HEK293 (cell line): ENCODE measurements around the gene GMEB1.
A peak's percentile ranks its signal among the peaks of the same experiment; 100 is the strongest.

Source experiments
- CTCF ChIA-PET: fragments of 350-600 bp; formaldehyde crosslinking; extraction: SDS; loops from one replicate; lab custom pipeline; 2021; ENCODE audit warnings: antibody characterized with exemption; lab: Yijun Ruan, JAX
- POLR2A ChIA-PET: fragments of 300-600 bp; formaldehyde crosslinking; extraction: SDS; loops from one replicate; lab custom pipeline; 2020; ENCODE audit warnings: antibody characterized with exemption, inconsistent platforms; lab: Yijun Ruan, JAX
- H3K27ac ChIP-seq: fragments of 200-500 bp; sonication (Bioruptor generic); 2 replicates; pipeline ENCODE4 v1.5.1; 2014; ENCODE audit warnings: low read depth, low read length, control low read depth, inconsistent platforms; ENCODE audit errors: extremely low read depth
- H3K36me3 ChIP-seq, 2 experiments: fragments of 200-500 bp in 1 of 2; sonication (Bioruptor generic) in 1 of 2; 1 replicate in 1 of 2; 2 replicates in 1 of 2; pipeline ENCODE4 v1.5.1; 2014 to 2017; ENCODE audit warnings: inconsistent platforms in 2 of 2, low read length in 2 of 2; ENCODE audit not compliant: control insufficient read depth in 2 of 2, insufficient read depth in 1 of 2
- H3K4me1 ChIP-seq: fragments of 200-500 bp; sonication (Bioruptor generic); 2 replicates; pipeline ENCODE4 v1.5.1; 2014; ENCODE audit warnings: mild to moderate bottlenecking, low read length, inconsistent platforms; ENCODE audit not compliant: control insufficient read depth, insufficient read depth
- H3K4me3 ChIP-seq: 2 replicates; pipeline ENCODE4 v1.5.1; 2011; ENCODE audit warnings: low read depth, mild to moderate bottlenecking, control low read depth, low read length, moderate library complexity
- H3K9me3 ChIP-seq: fragments of 200-500 bp; sonication (Bioruptor generic); 2 replicates; pipeline ENCODE4 v1.5.1; 2014; ENCODE audit warnings: low read depth, low read length, inconsistent platforms; ENCODE audit not compliant: control insufficient read depth, insufficient read depth
- GFI1B ChIP-seq: fragments of 450-650 bp; formaldehyde crosslinking; IDR thresholded peaks from 2 replicates; pipeline ENCODE4 v1.5.1; 2016; ENCODE audit warnings: missing biosample characterization, missing genetic modification characterization
- TCF7L2 ChIP-seq: IDR thresholded peaks from 2 replicates; pipeline ENCODE4 v1.6.1; 2011; ENCODE audit warnings: low read depth, mild to moderate bottlenecking, inconsistent platforms, low read length, moderate library complexity, borderline replicate concordance
- TRIM28 ChIP-seq: IDR thresholded peaks from 2 replicates; pipeline ENCODE4 v1.6.1; 2011; ENCODE audit warnings: low read length, control low read depth, borderline replicate concordance
- YY1 ChIP-seq: fragments of 450-650 bp; formaldehyde crosslinking; IDR thresholded peaks from 2 replicates; pipeline ENCODE4 v1.5.1; 2018; ENCODE audit warnings: missing biosample characterization, missing genetic modification characterization
- ZNF157 ChIP-seq: fragments of 450-650 bp; formaldehyde crosslinking; IDR thresholded peaks from 2 replicates; pipeline ENCODE4 v1.5.1; 2016; ENCODE audit warnings: missing biosample characterization, missing genetic modification characterization
- ZNF274 ChIP-seq, 2 experiments: fragments of 200-500 bp in 1 of 2; fragments of 450-650 bp in 1 of 2; sonication (Bioruptor generic) in 1 of 2; formaldehyde crosslinking in 1 of 2; IDR thresholded peaks; 2 replicates each; pipeline versions ENCODE4 v1.5.1 to v1.6.1; 2014 to 2016; ENCODE audit warnings: borderline replicate concordance in 1 of 2, inconsistent platforms in 1 of 2, low read length in 1 of 2, missing biosample characterization in 1 of 2, missing genetic modification characterization in 1 of 2
- ZNF335 ChIP-seq: fragments of 450-650 bp; formaldehyde crosslinking; conservative IDR thresholded peaks from 2 replicates; pipeline ENCODE4 v1.5.1; 2016; ENCODE audit warnings: missing biosample characterization, missing genetic modification characterization
- ZNF426 ChIP-seq: fragments of 450-650 bp; formaldehyde crosslinking; IDR thresholded peaks from 2 replicates; pipeline ENCODE4 v1.5.1; 2017; ENCODE audit warnings: missing biosample characterization, missing genetic modification characterization, mild to moderate bottlenecking, inconsistent platforms, moderate library complexity
- ZNF549 ChIP-seq: fragments of 450-650 bp; IDR thresholded peaks from 2 replicates; pipeline ENCODE4 v1.5.1; 2018; ENCODE audit warnings: missing biosample characterization, missing genetic modification characterization, mild to moderate bottlenecking, inconsistent platforms, moderate library complexity
- ZNF585B ChIP-seq: fragments of 450-650 bp; formaldehyde crosslinking; IDR thresholded peaks from 2 replicates; pipeline ENCODE4 v1.5.1; 2016; ENCODE audit warnings: missing biosample characterization, missing genetic modification characterization
- ZNF837 ChIP-seq: fragments of 450-650 bp; formaldehyde crosslinking; IDR thresholded peaks from 2 replicates; pipeline ENCODE4 v1.5.1; 2016; ENCODE audit warnings: missing biosample characterization, missing genetic modification characterization
- TF ChIP-seq, protein P1 (sequence below): fragments of 450-650 bp; formaldehyde crosslinking; IDR thresholded peaks from 2 replicates; pipeline ENCODE4; 2016; ENCODE audit warnings: missing biosample characterization, missing genetic modification characterization
- TF ChIP-seq, protein P2 (sequence below): fragments of 450-650 bp; formaldehyde crosslinking; IDR thresholded peaks from 2 replicates; pipeline ENCODE4 v1.5.1; 2016; ENCODE audit warnings: missing biosample characterization, missing genetic modification characterization
- TF ChIP-seq, protein P3 (sequence below): fragments of 450-650 bp; formaldehyde crosslinking; conservative IDR thresholded peaks from 2 replicates; pipeline ENCODE4 v1.5.1; 2016; ENCODE audit warnings: low read depth, missing biosample characterization, missing genetic modification characterization
- TF ChIP-seq, protein P4 (sequence below): fragments of 450-650 bp; formaldehyde crosslinking; optimal IDR thresholded peaks from 2 replicates; pipeline ENCODE3; 2016; ENCODE audit warnings: missing biosample characterization, mild to moderate bottlenecking, missing genetic modification characterization
- TF ChIP-seq, protein P5 (sequence below): fragments of 450-650 bp; formaldehyde crosslinking; IDR thresholded peaks from 2 replicates; pipeline ENCODE4 v1.5.1; 2016; ENCODE audit warnings: missing biosample characterization, missing genetic modification characterization
- TF ChIP-seq, protein P6 (sequence below): fragments of 450-650 bp; formaldehyde crosslinking; IDR thresholded peaks from 2 replicates; pipeline ENCODE4 v1.5.1; 2016; ENCODE audit warnings: missing biosample characterization, missing genetic modification characterization, low read depth

Gene GMEB1

DNA sequence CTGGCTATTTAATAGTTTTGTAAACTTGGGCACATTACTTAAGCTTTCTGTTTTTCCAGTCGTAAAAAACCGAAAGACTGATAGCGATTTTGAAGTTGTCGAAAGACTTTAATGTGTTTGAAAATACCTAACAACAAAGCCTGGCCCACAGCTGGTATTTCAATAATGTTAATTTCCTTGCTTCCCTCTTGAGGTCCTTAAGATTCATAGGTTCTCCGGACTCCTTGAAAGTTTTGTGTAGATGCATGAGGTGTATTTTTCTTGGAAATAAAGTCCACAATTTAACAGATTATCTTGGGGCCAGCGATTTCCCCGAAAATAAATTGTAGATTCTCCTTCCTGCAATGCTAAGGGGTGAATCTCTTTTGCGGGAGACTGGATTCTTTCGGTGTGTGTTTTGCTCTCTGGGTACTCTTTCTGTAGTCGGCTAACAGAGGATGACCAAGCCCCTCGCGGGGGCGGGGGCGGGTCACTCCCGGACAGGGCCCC is 67.4 kb downstream of the GMEB1 start:
- Histone ChIP-seq H3K27ac (peak overlapping the region; percentile 95), H3K9me3 (no peaks in the 10 kb centered on the region), H3K36me3 (peaks cover 25 to 32% of the 10 kb centered on the region in 2 experiments), H3K4me1 (no peaks in the 10 kb centered on the region; the same call in 1 of the 2 replicates), H3K4me3 (peak overlapping the region; percentile 98)
- CTCF ChIA-PET = interaction anchor here (0.5 to 2.4 kb wide), 21 partner anchors 8 to 269 kb away, joined by 3 to 15 read pairs (median 4); no protein-coding TSS in a partner anchor
- peak; percentile 76 for TF ChIP-seq ZNF335 (tag by site-specific recombination)
- TF ChIP-seq, protein P1, sequence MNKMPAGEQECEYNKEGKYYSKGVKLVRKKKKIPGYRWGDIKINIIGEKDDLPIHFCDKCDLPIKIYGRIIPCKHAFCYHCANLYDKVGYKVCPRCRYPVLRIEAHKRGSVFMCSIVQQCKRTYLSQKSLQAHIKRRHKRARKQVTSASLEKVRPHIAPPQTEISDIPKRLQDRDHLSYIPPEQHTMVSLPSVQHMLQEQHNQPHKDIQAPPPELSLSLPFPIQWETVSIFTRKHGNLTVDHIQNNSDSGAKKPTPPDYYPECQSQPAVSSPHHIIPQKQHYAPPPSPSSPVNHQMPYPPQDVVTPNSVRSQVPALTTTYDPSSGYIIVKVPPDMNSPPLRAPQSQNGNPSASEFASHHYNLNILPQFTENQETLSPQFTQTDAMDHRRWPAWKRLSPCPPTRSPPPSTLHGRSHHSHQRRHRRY (tag by site-specific recombination) = no peak
- POLR2A ChIA-PET = interaction anchor here (0.6 to 2.9 kb wide), 27 partner anchors 9 to 500 kb away, joined by 3 to 73 read pairs (median 6); partner anchors contain the start of genes ATP5IF1, EPB41, GMEB1 and RNU11

DNA sequence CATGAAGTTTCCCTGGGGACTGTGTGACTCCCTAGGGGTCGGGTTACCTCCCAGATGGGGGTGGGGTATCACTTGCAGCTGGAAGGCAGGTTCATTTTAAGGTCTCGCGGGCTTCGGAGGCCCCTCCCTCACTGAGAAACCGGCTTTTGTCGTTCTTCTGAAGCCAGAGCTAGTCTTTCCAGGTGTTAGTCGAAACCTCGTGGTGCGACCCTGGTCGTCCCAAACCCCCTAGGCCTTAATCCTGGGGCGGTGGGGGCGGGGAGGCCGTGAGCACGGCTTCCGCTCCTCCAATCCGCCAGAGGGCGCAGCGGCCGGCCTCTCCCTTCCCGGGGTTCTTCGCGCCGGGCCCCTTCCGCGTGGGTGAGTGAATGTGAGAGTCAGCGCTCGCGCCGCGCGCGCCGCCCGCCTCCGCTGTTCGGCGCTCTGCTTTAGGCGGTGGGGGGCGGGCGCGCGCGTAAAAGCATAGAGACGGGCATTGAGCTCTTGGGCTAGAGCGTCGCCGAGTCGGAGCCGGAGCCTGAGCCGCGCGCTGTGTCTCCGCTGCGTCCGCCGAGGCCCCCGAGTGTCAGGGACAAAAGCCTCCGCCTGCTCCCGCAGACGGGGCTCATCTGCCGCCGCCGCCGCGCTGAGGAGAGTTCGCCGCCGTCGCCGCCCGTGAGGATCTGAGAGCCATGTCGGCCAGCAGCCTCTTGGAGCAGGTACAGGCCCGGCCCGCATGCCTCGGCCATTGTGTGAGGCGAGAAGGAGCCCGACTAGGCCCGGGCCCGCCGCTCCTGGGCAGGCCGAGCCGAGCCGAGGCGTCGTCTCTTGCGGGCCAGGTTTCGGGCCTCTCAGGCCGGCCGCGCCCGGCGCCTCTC is 68.1 kb downstream of the GMEB1 start, which contains the start of gene YTHDF2:
Gene YTHDF2 (plus strand): TSS at position 491 of the 857 bp plus-strand sequence. CDS start 181 bp downstream, at position 672.
- ChIA-PET CTCF (interaction anchor here (0.5 to 2.4 kb wide), 19 partner anchors 9 to 269 kb away, joined by 3 to 15 read pairs (median 4); no protein-coding TSS in a partner anchor), POLR2A (interaction anchor here (0.6 to 2.9 kb wide), 31 partner anchors 9 to 501 kb away, joined by 3 to 73 read pairs (median 5); partner anchors contain the start of genes ATP5IF1, EPB41, GMEB1 and RNU11)
- Histone ChIP-seq H3K36me3 (peaks cover 32 to 39% of the 10 kb centered on the region in 2 experiments), H3K4me3 (peak within 1 kb of the TSS; percentile 98), H3K9me3 (no peaks in the 10 kb centered on the region), H3K27ac (peak within 1 kb of the TSS; percentile 95), H3K4me1 (no peaks in the 10 kb centered on the region; the same call in 1 of the 2 replicates)
- TF ChIP-seq ZNF585B (tag by site-specific recombination) (0 out of 2 replicates have a peak, but pooled peaks have one; percentile 4), ZNF274 (IDR thresholded peaks at IDR 0.05; ENCODE audit: low read length) (no peak), ZNF274 (tag by site-specific recombination; IDR thresholded peaks at IDR 0.05; ENCODE audit: borderline replicate concordance) (no peak), ZNF549 (no peak), ZNF837 (tag by site-specific recombination) (no peak), ZNF157 (tag by site-specific recombination) (no peak), ZNF426 (tag by site-specific recombination) (no peak), YY1 (peak; percentile 76), GFI1B (peak; percentile 32; the same call in 1 of the 2 replicates), TRIM28 (no peak), TCF7L2 (no peak; the same call in 1 of the 2 replicates)
- TF ChIP-seq, protein P2, sequence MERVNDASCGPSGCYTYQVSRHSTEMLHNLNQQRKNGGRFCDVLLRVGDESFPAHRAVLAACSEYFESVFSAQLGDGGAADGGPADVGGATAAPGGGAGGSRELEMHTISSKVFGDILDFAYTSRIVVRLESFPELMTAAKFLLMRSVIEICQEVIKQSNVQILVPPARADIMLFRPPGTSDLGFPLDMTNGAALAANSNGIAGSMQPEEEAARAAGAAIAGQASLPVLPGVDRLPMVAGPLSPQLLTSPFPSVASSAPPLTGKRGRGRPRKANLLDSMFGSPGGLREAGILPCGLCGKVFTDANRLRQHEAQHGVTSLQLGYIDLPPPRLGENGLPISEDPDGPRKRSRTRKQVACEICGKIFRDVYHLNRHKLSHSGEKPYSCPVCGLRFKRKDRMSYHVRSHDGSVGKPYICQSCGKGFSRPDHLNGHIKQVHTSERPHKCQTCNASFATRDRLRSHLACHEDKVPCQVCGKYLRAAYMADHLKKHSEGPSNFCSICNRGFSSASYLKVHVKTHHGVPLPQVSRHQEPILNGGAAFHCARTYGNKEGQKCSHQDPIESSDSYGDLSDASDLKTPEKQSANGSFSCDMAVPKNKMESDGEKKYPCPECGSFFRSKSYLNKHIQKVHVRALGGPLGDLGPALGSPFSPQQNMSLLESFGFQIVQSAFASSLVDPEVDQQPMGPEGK (tag by site-specific recombination) = peak; percentile 99
- TF ChIP-seq, protein P3, sequence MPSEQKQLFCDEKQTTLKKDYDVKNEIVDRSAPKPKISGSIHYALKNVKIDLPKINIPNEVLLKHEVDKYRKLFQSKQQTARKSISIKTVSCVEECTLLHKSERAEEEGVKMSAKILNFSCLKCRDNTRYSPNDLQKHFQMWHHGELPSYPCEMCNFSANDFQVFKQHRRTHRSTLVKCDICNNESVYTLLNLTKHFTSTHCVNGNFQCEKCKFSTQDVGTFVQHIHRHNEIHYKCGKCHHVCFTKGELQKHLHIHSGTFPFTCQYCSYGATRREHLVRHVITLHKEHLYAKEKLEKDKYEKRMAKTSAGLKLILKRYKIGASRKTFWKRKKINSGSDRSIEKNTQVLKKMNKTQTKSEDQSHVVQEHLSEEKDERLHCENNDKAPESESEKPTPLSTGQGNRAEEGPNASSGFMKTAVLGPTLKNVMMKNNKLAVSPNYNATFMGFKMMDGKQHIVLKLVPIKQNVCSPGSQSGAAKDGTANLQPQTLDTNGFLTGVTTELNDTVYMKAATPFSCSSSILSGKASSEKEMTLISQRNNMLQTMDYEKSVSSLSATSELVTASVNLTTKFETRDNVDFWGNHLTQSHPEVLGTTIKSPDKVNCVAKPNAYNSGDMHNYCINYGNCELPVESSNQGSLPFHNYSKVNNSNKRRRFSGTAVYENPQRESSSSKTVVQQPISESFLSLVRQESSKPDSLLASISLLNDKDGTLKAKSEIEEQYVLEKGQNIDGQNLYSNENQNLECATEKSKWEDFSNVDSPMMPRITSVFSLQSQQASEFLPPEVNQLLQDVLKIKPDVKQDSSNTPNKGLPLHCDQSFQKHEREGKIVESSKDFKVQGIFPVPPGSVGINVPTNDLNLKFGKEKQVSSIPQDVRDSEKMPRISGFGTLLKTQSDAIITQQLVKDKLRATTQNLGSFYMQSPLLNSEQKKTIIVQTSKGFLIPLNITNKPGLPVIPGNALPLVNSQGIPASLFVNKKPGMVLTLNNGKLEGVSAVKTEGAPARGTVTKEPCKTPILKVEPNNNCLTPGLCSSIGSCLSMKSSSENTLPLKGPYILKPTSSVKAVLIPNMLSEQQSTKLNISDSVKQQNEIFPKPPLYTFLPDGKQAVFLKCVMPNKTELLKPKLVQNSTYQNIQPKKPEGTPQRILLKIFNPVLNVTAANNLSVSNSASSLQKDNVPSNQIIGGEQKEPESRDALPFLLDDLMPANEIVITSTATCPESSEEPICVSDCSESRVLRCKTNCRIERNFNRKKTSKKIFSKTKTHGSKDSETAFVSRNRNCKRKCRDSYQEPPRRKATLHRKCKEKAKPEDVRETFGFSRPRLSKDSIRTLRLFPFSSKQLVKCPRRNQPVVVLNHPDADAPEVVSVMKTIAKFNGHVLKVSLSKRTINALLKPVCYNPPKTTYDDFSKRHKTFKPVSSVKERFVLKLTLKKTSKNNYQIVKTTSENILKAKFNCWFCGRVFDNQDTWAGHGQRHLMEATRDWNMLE (tag by site-specific recombination) = peak; percentile 46; the same call in 1 of the 2 replicates
- TF ChIP-seq, protein P4, sequence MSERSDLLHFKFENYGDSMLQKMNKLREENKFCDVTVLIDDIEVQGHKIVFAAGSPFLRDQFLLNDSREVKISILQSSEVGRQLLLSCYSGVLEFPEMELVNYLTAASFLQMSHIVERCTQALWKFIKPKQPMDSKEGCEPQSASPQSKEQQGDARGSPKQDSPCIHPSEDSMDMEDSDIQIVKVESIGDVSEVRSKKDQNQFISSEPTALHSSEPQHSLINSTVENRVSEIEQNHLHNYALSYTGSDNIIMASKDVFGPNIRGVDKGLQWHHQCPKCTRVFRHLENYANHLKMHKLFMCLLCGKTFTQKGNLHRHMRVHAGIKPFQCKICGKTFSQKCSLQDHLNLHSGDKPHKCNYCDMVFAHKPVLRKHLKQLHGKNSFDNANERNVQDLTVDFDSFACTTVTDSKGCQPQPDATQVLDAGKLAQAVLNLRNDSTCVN = peak; percentile 99
- TF ChIP-seq, protein P5, sequence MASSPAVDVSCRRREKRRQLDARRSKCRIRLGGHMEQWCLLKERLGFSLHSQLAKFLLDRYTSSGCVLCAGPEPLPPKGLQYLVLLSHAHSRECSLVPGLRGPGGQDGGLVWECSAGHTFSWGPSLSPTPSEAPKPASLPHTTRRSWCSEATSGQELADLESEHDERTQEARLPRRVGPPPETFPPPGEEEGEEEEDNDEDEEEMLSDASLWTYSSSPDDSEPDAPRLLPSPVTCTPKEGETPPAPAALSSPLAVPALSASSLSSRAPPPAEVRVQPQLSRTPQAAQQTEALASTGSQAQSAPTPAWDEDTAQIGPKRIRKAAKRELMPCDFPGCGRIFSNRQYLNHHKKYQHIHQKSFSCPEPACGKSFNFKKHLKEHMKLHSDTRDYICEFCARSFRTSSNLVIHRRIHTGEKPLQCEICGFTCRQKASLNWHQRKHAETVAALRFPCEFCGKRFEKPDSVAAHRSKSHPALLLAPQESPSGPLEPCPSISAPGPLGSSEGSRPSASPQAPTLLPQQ (tag by site-specific recombination) = peak; percentile 90
- TF ChIP-seq, protein P6, sequence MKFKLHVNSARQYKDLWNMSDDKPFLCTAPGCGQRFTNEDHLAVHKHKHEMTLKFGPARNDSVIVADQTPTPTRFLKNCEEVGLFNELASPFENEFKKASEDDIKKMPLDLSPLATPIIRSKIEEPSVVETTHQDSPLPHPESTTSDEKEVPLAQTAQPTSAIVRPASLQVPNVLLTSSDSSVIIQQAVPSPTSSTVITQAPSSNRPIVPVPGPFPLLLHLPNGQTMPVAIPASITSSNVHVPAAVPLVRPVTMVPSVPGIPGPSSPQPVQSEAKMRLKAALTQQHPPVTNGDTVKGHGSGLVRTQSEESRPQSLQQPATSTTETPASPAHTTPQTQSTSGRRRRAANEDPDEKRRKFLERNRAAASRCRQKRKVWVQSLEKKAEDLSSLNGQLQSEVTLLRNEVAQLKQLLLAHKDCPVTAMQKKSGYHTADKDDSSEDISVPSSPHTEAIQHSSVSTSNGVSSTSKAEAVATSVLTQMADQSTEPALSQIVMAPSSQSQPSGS (tag by site-specific recombination) = no peak
